SU-DHL-6 (cell line): ENCODE results near the gene DCHS2.

Source experiments
- H2AFZ ChIP-seq: fragments of 200-600 bp; sonication (generic); 2 replicates; pipeline ENCODE4 v1.6.1; 2014; ENCODE audit warnings: low read depth, mild to moderate bottlenecking, moderate library complexity, mixed read lengths, antibody characterized with exemption, low read length; ENCODE audit not compliant: severe bottlenecking
- H3F3A ChIP-seq: fragments of 200-600 bp; shearing (Covaris generic); 2 replicates; pipeline ENCODE4 v1.6.0; 2016; ENCODE audit warnings: antibody characterized with exemption, mild to moderate bottlenecking; ENCODE audit not compliant: insufficient read depth
- H3K27ac ChIP-seq: fragments of 200-600 bp; sonication (generic); 2 replicates; pipeline ENCODE4 v1.5.1; 2016; ENCODE audit warnings: low read depth, mild to moderate bottlenecking, low read length, moderate library complexity, mixed read lengths
- H3K27me3 ChIP-seq: fragments of 200-600 bp; sonication (generic), shearing (Covaris generic); 2 replicates; pipeline ENCODE4 v1.6.0; 2014; ENCODE audit warnings: mild to moderate bottlenecking, low read length
- H3K36me3 ChIP-seq: fragments of 200-600 bp; sonication (generic); 2 replicates; pipeline ENCODE4 v1.6.1; 2014; ENCODE audit warnings: mild to moderate bottlenecking, low read length, mixed read lengths
- H3K4me2 ChIP-seq: fragments of 300-600, 200-600 bp; shearing (Covaris generic), sonication (generic); 2 replicates; pipeline ENCODE4 v1.6.0; 2014; ENCODE audit warnings: low read length, low read depth, mild to moderate bottlenecking; ENCODE audit not compliant: poor library complexity, severe bottlenecking
- H3K4me3 ChIP-seq: fragments of 200-600 bp; sonication (generic); 2 replicates; pipeline ENCODE4 v1.5.1; 2014; ENCODE audit warnings: antibody characterized with exemption, low read length, mild to moderate bottlenecking, mixed read lengths; ENCODE audit not compliant: insufficient read depth, poor library complexity, severe bottlenecking
- H3K79me2 ChIP-seq: fragments of 200-600 bp; sonication (generic); 2 replicates; pipeline ENCODE4 v1.6.1; 2014; ENCODE audit warnings: mild to moderate bottlenecking, low read length, moderate library complexity; ENCODE audit not compliant: insufficient read depth
- H3K9ac ChIP-seq: fragments of 200-600 bp; sonication (generic); 2 replicates; pipeline ENCODE4 v1.7.0; 2014; ENCODE audit warnings: mild to moderate bottlenecking, low read length
- H3K9me2 ChIP-seq: fragments of 200-600 bp; sonication (generic); replicated peaks from 2 replicates; pipeline ENCODE4 v1.6.1; 2014; ENCODE audit warnings: low read length; ENCODE audit not compliant: insufficient read depth
- H3K9me3 ChIP-seq: fragments of 200-600 bp; sonication (generic); 2 replicates; pipeline ENCODE4 v1.6.1; 2014; ENCODE audit warnings: low read length, mixed read lengths; ENCODE audit not compliant: insufficient read depth
- H4K20me1 ChIP-seq: fragments of 200-600 bp; sonication (generic); 2 replicates; pipeline ENCODE4 v1.6.1; 2014; ENCODE audit warnings: low read depth, mild to moderate bottlenecking, antibody characterized with exemption, low read length, moderate library complexity, mixed read lengths
- EZH2phosphoT487 ChIP-seq: fragments of 200-600 bp; sonication (generic), shearing (Covaris generic); conservative IDR thresholded peaks from 2 replicates; pipeline ENCODE4 v1.6.1; 2018; ENCODE audit warnings: mild to moderate bottlenecking, antibody characterized with exemption, low read length, moderate library complexity, mixed read lengths
- TF ChIP-seq, protein P1 (sequence below): fragments of 200-600 bp; sonication (generic); IDR thresholded peaks from one replicate; pipeline ENCODE4 v1.5.1; 2017; ENCODE audit warnings: antibody characterized with exemption, mild to moderate bottlenecking, low read length, moderate library complexity; ENCODE audit not compliant: insufficient read depth, poor library complexity, severe bottlenecking

DCHS2 gene

DNA sequence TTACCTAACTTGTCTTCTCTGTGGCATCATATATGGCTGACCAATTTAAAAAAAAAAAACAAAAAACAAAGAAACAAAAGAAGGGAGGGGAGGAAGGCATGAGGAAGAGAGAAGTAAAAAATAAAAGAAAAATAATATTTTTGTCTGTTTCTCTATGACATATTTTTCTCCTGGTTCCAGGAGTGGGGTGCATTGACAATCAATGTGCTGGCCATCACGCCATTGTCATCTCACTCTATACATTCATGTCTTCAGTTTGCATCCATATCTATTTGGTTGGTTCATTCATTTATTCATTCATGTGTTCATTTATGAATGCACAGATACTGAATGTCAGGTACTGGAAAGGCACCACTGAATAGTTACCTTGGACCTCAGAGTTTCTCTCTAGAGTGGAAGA lies 183.4 kb downstream of the DCHS2 start:
- TF ChIP-seq, protein P1, sequence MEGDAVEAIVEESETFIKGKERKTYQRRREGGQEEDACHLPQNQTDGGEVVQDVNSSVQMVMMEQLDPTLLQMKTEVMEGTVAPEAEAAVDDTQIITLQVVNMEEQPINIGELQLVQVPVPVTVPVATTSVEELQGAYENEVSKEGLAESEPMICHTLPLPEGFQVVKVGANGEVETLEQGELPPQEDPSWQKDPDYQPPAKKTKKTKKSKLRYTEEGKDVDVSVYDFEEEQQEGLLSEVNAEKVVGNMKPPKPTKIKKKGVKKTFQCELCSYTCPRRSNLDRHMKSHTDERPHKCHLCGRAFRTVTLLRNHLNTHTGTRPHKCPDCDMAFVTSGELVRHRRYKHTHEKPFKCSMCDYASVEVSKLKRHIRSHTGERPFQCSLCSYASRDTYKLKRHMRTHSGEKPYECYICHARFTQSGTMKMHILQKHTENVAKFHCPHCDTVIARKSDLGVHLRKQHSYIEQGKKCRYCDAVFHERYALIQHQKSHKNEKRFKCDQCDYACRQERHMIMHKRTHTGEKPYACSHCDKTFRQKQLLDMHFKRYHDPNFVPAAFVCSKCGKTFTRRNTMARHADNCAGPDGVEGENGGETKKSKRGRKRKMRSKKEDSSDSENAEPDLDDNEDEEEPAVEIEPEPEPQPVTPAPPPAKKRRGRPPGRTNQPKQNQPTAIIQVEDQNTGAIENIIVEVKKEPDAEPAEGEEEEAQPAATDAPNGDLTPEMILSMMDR: no peak
- no peak for TF ChIP-seq EZH2phosphoT487

GRCh38 chr4:154307451-154307850 lies 184.1 kb downstream of the DCHS2 start:
- Histone ChIP-seq H3K9me2 (no peaks in the 10 kb centered on the region), H4K20me1 (no peaks in the 10 kb centered on the region), H3K9ac (no peak overlapping the region), H2AFZ (no peak overlapping the region), H3F3A (no peaks in the 10 kb centered on the region), H3K4me2 (no peak overlapping the region), H3K9me3 (no peaks in the 10 kb centered on the region), H3K4me3 (no peak overlapping the region), H3K79me2 (no peaks in the 10 kb centered on the region), H3K27ac (no peak overlapping the region), H3K36me3 (no peaks in the 10 kb centered on the region), H3K27me3 (no peaks in the 10 kb centered on the region)
- TF ChIP-seq, protein P1: no peak
- TF ChIP-seq EZH2phosphoT487: no peak

More for the DNA sequence above, 183.4 kb downstream of the DCHS2 start:
- H3F3A ChIP-seq: no peaks in the 10 kb centered on the region
- no peaks in the 10 kb centered on the region for H3K79me2 ChIP-seq
- no peaks in the 10 kb centered on the region for H3K36me3 ChIP-seq
- no peak overlapping the region for H3K4me3 ChIP-seq
- H3K27me3 ChIP-seq: no peaks in the 10 kb centered on the region
- no peaks in the 10 kb centered on the region for H3K9me3 ChIP-seq
- no peak overlapping the region for H3K9ac ChIP-seq
- H3K9me2 ChIP-seq: no peaks in the 10 kb centered on the region
- H4K20me1 ChIP-seq: no peaks in the 10 kb centered on the region
- H3K4me2 ChIP-seq: no peak overlapping the region
- no peak overlapping the region for H3K27ac ChIP-seq
- no peak overlapping the region for H2AFZ ChIP-seq

GRCh38 chr4:154305616-154306015 lies 186.0 kb downstream of the DCHS2 start:
- Histone ChIP-seq H2AFZ (no peak overlapping the region), H3K9me2 (no peaks in the 10 kb centered on the region), H3K4me2 (no peak overlapping the region), H4K20me1 (no peaks in the 10 kb centered on the region), H3F3A (no peaks in the 10 kb centered on the region), H3K9me3 (no peaks in the 10 kb centered on the region), H3K4me3 (no peak overlapping the region), H3K27ac (no peak overlapping the region), H3K36me3 (no peaks in the 10 kb centered on the region), H3K79me2 (no peaks in the 10 kb centered on the region), H3K27me3 (no peaks in the 10 kb centered on the region), H3K9ac (no peak overlapping the region)
- TF ChIP-seq EZH2phosphoT487: no peak
- TF ChIP-seq, protein P1: no peak

GRCh38 chr4:154304679-154305078 lies 186.9 kb downstream of the DCHS2 start:
- Histone ChIP-seq H3K4me2 (no peak overlapping the region), H3K9me3 (no peaks in the 10 kb centered on the region), H3F3A (no peaks in the 10 kb centered on the region), H3K79me2 (no peaks in the 10 kb centered on the region), H3K4me3 (no peak overlapping the region), H3K9ac (no peak overlapping the region), H3K36me3 (no peaks in the 10 kb centered on the region), H3K9me2 (no peaks in the 10 kb centered on the region), H4K20me1 (no peaks in the 10 kb centered on the region), H3K27me3 (no peaks in the 10 kb centered on the region), H3K27ac (no peak overlapping the region), H2AFZ (no peak overlapping the region)
- TF ChIP-seq EZH2phosphoT487: no peak
- TF ChIP-seq, protein P1: no peak
